ENCODE results near the gene ARHGAP30.

DNA sequence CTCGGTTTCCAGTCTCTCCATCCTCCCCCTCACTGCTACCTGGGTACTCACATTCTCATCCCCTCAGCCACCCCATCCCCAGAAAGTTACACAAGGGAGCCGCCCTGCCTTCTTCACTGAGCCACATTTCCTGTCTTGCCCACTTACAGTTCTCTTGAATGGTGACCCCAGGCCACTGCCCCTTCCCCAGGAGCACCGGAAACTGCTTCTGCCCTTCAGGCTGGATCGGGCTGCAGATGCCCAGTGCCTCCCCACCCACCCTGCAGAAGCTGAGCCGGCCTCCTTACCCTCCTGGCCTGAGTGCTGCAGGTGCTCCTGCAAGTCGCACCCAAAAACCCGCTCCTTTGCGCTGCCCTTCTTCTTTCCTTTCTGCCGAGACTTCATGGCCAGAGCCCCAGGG, 450 bp downstream of the ARHGAP30 start:
- no peak for TF ChIP-seq POLR2AphosphoS5 (IDR thresholded peaks at IDR 0.05; ENCODE audit: low read depth, low read length)
- no peak for TF ChIP-seq TAF1 (IDR thresholded peaks at IDR 0.05; ENCODE audit: low read depth, low read length)
- no peak for TF ChIP-seq POU2F2 (IDR thresholded peaks at IDR 0.05; ENCODE audit: low read depth, low read length)

All from GM12891 (cell line).